Fibroblast of the aortic adventitia (primary cell): Measurements from ENCODE around the gene PDCD2. TPM values are rescaled to one million over a fixed set of nuclear protein-coding genes. Genes with fewer than 3 reads are reported as not detected.

ENCODE experiments used
- DNase-seq: peaks from one replicate; pipeline ENCODE4 v3.0.0-alpha.2; 2010; ENCODE audit warnings: low read depth
- H3K4me3 ChIP-seq: 2 replicates; pipeline ENCODE4 v1.5.1; 2011; ENCODE audit warnings: low read depth, mild to moderate bottlenecking, control low read depth, low read length, moderate library complexity
- CTCF ChIP-seq: IDR thresholded peaks from 2 replicates; pipeline ENCODE4 v1.5.1; 2011; ENCODE audit warnings: mild to moderate bottlenecking, low read length, control low read depth, inconsistent platforms; ENCODE audit not compliant: insufficient read depth
- total RNA-seq: library from RNA; depleted of rRNA; stranded (reverse); fragments of >200 nt; gene quantifications from 2 replicates; pipeline ENCODE4 v1.2.3, GENCODE V29; 2012; ENCODE audit warnings: low replicate concordance

PDCD2 gene
- total RNA-seq, 1 donor = 65.1 TPM

DNA sequence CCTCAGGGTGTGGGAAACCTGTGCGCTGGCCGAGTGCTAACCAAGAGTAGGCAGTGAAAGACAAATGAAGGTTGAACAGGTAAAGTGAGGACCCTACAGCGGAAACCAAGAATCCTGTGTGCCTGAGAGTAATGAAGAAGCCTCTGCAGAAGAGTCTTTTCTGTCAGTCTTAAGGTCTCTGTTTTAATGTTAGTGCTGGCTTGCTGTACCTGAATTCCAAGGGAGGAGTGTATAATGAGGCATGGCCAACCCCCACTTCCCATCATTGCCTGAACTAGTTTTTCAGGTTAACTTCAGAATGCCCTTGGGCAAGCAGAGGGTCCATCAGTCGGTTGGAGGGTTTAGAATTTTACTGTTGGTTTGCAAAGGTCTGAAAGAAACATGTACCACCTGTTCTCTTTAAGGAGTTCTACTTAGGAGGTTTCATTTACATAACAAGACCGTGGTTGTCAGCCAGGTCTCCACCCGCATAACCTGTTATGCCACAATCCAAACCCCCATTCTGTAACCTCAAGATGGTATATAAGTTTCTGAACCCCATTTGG is 589 bp upstream of the PDCD2 start:
- peak overlapping the region; percentile 73 for H3K4me3 ChIP-seq
- no peak for TF ChIP-seq CTCF
- DNase-seq = no peak

DNA sequence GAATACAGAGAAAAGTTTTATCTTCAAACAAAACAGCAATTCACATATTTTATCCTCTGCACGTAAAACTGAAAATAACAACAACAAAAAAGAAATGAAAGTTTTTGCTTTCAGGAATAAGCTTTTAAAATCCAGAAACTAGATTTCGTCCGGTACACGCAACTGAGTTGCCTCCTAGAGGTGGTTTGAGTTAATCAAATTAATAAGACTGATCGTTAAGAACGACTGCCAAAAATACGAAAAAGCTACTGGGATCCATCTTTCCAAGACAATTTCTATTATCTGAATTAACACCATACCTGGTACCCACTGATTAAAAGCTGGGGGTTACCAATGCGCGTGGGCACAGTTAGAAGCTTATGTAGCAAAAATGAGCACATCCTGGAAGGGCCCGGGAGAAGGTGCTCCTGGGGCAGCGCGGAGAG is 669 bp downstream of the PDCD2 start:
- no peak for TF ChIP-seq CTCF

GRCh38 chr6:170578909-170579308 is 5.5 kb downstream of the PDCD2 start:
- TF ChIP-seq CTCF = no peak
- DNase-seq = no peak

More for the DNA sequence above, 669 bp downstream of the PDCD2 start:
- DNase-seq = peak; percentile 6
- peak overlapping the region; percentile 73 for H3K4me3 ChIP-seq

DNA sequence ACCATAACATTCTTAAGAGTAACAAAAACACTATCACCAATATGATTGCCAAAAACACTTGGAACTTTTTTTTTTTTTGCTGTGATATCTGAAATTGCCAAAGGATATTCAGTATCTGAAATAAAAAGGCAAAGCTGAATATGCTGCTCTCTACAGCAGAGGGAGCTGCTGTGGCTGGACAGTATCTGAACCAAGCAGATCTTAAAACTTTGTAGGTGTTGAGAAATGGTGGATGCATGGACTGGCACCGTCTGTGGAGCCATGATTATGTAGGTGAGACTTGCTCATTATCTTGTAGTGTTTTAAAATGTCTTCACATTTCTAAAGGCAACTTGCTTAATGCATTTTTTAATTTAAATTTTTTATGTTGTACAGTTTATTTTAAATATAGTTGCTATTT is 9.2 kb downstream of the PDCD2 start:
- peak; percentile 8 for DNase-seq
- no peak overlapping the region for H3K4me3 ChIP-seq
- TF ChIP-seq CTCF = peak; percentile 22

More at GRCh38 chr6:170578909-170579308, 5.5 kb downstream of the PDCD2 start:
- H3K4me3 ChIP-seq = no peak overlapping the region

DNA sequence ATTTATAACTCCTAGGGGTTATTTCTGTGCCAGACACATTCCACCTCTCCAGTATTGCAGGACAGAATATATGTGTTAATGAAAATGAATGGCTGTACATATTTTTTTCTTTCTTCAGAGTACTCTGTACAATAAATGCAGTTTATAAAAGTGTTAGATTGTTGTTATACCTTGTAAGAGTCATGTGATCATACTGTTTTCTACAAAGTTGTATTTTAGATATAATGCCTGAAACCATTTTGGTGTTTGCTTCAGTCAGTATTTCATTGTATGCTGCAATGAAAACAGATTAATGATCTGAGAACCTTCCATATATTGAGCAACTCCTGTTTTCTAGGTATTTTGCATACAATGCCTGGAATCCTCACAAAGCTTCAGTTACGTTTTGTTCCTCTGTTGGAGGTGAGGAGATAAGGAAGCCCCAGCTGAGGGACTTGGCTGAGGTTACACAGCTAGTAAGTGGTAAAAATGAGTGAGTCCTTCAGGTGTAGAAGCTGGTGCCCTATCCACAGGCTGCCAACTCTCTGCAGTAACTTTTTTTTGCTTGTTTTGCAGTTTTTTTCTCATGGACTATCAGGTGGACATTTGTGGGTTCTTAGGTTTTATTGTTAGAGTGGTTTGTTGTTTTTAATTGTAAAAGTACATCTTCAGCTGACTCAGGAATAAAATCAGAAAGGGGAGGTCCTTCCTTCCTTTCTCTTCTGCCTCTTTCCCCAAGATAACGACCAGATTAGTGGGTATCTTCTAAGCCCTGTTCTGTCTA is 11.6 kb downstream of the PDCD2 start:
- H3K4me3 ChIP-seq = no peak overlapping the region
- DNase-seq = no peak

DNA sequence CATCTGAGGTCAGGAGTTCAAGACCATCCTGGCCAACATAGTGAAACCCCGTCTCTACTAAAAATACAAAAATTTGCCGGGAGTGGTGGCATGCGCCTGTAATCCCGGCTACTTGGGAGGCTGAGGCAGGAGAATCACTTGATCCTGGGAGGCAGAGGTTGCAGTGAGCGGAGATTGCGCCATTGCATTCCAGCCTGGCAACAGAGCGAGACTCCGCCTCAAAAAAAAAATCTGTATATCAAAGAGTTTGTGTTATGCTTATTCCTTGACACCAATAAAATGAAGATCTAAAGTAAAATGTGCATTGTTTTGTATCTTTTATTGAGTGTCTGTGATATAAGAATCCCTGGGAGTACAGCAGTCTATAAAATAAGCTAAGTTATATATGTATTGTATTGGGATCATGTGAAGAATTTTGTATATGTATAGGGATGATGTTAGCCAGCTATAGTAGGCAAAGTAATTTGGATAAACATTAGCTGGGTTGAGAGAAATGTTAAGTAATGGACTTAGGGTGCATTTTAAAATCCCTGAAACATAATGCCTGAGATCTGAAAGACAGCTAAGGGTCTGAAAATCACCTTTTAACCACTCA is 19.4 kb downstream of the PDCD2 start:
- H3K4me3 ChIP-seq = no peak overlapping the region
- no peak for DNase-seq
- TF ChIP-seq CTCF = no peak

More for the DNA sequence above, 11.6 kb downstream of the PDCD2 start:
- TF ChIP-seq CTCF = no peak
